HTR-8/SVneo (cell line): ENCODE results near the gene ABCC6.
"Not testable (repeated sequence)": the region's sequence is repeated elsewhere in the genome, so short reads cannot be mapped to it uniquely, and the experiment has no call there.

Source experiments
- DNase-seq: peaks from one replicate; pipeline ENCODE4 v3.0.0; 2011; ENCODE audit warnings: low spot score, mixed read lengths; ENCODE audit not compliant: insufficient read length
- FAIRE-seq: peaks from 2 replicates; lab custom pipeline; 2011; peaks lifted over from hg19 to GRCh38; lab: Jason Lieb, UNC

Gene ABCC6

DNA sequence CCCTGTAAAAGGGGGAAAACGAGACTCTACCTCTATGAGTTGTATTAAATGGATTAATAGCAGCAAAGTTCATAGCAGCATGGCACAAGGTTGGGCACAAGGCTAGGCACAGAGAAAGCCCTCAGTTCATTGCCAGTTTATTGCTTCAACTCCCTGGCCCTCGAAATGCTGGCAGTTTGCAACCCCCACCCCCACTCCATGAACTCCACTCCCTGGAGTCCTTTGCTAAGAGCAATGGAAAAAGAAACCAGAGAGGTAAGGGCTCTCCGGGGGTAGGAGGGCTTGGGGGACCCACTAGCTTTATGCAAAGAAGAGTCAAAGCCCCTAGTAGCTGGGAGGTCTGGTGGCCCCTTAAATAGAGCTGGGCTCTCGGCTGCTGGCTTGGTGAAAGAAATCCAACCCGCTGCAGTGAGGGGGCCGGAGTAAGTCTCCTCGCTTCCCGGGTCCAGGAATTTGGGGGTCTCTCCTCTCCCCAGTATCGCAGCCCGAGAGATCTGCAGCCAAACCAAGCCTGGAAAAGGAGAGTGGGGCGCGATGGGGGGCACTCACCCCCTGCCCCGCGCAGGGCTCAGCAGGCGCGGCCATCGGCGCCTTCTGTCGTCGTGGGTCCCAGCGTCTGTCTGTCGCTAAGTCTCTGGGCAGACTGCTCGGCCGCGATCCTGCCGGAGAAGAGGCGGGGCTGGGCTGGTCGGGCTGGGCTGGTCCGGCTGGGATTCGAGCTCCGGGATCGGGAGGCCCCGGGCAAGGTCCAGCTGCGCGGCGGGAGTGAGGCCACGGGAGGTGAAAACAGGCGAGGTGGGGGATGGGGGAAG lies at the start of gene ABCC6:
Gene ABCC6, minus strand, starts transcription at position 645 of the 812 bp plus-strand sequence. Its CDS starts 60 bp downstream, at position 585.
- FAIRE-seq, DNase-seq: not testable (repeated sequence)

DNA sequence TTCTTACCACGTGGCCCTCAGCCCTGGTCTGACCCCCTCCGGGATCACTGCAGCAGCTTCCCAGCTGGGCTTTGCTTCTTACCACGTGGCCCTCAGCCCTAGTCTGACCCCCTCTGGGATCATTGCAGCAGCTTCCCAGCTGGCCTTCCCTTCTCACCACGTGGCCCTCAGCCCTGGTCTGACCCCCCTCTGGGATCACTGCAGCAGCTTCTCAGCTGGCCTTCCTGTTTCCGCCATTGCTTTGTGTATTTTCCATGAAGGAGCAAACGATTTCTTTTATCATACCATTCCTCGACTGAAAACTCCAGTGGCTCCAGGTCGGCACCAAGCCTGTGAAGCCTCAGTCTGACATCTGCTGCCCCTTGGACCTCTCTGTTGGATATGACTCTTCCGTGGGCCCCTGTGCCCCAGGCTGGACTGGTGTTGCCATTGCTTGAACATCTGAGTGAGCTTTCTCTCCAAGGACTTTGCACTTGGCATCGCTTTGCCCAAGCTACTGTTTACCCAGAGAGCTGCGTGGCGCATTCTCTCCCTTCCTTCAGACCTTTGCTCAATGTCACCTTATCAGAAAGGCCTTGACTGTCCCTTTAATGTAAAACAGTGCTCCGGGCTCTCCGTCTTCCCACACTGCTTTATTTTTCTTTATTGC lies 49.4 kb upstream of the ABCC6 start:
- not testable (repeated sequence) for DNase-seq, FAIRE-seq

DNA sequence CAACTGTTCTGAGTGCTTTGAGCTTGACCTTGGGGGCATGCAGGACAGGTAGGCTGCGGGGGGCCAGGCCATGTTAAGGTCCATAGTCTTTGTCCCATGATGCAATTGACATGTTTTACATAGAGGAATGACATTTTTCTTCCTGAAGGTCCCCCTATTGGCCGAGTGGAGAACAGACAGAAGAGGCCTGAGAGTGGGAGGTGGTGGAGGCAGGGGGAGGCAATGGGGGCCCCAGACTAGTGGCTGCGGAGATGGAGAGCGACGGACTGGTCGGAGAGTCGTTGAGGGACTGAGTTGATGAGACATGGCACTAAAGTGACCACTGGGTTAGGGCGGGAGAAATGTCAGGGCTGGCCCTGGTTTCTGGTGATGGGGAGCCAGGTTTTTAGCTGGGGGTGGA lies 48.4 kb upstream of the ABCC6 start:
- not testable (repeated sequence) for DNase-seq, FAIRE-seq

DNA sequence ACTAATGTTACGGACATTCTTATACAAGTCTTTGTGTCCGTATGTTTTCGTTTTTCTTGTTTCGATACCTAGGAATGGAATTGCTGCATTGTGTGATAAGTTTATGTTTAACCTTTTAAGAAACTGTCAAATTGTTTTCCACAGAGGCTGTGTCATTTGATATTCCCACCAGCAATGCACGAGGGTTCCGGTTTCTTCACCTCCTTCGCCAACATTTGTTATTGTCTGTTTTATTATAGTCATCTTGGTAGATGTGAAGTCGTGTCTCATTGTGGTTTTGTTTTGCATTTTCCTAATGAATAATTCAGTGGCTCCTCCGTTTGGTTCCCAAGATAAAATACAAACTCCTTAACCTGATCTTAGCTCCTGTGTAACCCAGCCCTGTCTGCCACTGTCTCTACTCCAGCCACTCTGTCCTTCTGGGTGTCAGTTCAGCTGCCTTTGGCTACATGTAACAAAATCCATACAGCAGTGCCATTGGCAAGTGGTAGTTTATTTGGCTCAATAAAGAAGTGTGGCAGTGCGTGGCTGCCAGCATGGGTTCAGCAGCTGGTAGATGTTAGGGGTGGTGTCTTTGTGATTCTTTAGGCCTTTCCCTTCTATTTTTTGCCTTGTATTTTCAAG lies 45.0 kb upstream of the ABCC6 start:
- FAIRE-seq, DNase-seq: not testable (repeated sequence)

DNA sequence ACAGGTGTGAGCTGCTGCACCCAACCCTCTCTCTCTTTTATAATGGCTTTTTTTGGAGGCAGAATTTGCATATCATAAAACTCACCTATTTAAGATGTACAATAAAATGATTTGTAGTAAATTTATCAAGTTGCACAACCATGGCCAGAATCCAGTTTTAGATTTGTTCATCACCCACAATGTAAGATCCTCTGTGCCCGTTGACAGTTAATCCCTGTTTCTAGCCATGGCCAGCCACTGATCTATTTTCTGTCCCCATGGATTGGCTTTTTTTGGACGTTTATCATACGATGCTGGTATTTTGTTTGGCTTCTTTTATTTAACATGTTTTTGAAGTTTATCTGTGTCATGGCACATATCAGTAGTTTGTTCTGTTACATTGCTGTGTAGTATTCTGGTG lies 44.4 kb upstream of the ABCC6 start:
- DNase-seq, FAIRE-seq: not testable (repeated sequence)

DNA sequence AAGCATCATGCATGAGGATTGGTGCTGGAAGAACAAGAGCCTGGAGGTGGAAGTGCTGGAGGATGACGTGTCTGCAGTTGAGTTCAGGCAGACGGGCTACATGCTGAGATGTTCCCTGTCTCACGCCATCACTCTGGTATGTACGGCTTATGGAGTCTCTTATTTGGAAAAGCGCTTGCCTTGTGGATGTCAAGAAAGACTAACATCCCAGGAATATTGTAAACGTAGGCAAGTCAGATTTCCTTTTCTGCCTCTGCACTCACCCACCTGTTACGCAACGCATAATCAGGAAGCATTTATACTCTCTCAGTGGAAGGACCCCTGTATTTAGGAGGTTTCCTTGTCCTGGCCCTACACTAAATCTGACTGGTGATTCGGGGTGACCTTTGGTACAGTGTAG lies 41.8 kb upstream of the ABCC6 start:
- not testable (repeated sequence) for FAIRE-seq, DNase-seq

DNA sequence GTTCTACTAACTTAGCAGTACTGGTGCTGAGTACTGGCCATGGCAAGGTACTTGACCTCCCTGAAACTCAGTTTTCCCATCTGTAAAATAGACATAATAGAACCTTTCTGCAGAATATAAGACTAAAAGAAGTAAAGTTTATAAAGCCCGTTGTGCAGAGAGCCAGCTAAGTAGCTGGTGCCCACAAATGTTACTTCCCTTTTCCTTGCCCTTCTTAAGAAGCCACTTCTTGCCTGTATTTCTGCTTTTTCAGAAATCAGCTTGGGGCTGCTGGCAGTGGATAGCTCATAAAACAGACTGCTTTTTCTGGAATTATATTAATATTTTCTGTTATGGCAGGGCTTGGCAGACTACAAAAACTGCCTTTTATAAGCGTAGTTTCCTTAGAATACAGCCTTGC lies 40.7 kb upstream of the ABCC6 start:
- not testable (repeated sequence) for FAIRE-seq, DNase-seq

DNA sequence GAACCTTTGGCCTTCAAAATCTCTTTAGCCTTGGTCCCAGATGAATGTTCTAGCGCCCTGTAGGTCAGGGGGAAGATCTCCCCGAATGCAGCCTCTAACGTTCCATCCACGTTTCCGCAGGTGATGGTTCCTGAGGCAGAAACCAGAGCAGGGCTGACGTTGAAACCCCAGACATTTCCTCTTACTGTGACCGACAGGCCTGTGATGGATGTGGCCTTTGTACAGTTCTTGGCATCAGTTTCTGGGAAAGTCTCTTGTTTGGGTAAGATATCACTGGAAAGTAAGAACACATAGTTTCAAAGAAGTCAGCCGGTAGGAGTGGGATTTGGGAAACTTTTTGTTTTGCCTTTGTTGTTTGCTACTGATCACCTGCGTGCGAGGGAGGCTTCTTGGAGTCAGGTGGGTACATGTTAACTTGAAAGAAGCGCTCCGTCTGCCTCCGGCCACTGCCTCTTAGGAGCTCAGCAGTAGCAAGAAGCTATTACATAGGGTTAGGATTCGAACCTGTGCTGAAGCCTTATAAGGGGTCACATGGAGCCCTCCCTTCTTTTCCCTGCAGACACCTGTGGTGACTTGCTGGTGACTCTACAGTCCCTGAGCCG lies 39.8 kb upstream of the ABCC6 start:
- FAIRE-seq, DNase-seq: not testable (repeated sequence)

DNA sequence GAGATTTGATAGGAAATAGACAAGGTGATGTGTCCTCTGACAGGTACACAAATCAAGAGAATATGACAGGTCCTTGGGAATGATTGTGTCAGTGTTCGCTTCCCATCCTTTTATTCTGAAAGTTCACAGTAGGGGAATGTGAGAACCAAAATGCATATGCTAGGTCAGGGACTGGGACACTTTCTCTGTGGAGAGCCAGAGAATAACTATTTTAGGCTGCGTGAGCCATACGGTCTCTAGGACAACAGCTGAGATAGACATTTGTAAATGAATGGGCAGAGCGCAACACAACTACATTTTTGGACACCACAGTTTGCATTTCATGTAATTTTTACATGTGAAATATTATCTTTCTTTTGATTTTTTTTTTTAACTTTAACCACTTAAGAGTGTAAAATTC lies 36.7 kb upstream of the ABCC6 start:
- not testable (repeated sequence) for FAIRE-seq, DNase-seq

DNA sequence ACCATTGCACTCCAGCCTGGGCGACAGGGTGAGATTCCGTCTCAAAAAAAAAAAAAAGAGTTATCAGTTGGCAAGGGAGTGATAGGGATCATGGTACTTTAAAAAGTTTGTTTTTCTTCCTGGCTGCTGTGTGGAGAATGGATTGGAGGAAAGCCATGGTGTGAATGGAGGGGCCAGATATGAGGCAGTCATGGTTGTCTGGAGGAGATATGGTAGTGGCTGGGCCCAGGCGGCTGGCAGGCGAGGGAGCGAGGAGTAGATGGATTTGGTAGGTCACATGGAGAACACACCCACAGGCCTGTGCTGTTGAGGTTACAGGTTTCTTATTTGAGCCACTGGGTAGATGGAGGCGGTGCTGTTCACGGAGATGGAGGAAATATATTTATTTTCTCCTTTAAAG lies 35.5 kb upstream of the ABCC6 start:
- not testable (repeated sequence) for FAIRE-seq, DNase-seq

DNA sequence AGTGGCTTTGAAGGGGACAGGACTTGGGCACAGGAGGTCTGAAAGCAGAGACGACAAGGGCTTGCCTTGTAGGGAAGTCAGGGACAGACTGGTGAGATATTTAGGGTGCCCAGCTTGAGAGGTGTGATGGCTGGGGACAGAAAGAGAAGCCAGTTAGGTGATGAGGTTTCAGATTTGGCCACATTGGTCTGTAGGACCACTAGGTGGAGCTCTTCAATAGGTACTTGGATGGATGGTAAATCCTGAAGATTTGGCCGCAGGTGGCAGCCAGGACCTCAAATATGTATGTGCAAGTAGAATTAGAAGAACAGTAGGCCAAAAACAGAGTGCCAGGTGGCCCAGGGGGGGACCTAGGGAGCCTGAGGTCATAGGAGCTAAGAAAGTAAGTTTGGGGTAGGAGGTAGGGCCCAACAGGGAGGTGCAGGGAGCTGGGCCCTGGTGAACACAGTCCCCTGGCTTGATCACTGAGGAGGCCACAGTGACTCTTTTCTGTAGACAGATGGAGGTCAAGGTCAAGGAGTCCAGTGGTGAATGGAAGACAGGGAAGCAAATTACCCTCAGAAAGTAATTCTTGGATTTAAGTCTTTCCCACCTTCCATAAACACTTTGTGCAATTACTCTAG lies 34.1 kb upstream of the ABCC6 start:
- DNase-seq, FAIRE-seq: not testable (repeated sequence)

DNA sequence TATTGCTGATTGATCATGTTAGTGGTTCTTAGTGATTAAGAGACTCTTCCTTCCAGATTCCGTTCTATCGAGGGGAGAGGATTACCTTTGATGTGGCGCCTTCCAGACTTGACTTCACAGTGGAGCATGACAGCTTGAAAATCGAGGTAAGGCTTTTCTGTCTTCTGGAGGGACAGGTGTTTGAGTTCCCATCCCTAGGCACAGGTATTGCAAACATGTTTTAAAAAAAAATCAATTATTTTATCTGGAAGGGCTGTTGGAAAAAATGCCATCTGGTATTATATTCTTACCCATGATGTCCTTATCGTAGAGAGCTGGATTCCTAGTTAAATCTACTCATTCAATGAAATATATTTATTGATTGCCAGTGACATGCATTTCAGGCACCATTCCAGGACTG lies 29.1 kb upstream of the ABCC6 start:
- not testable (repeated sequence) for FAIRE-seq, DNase-seq

DNA sequence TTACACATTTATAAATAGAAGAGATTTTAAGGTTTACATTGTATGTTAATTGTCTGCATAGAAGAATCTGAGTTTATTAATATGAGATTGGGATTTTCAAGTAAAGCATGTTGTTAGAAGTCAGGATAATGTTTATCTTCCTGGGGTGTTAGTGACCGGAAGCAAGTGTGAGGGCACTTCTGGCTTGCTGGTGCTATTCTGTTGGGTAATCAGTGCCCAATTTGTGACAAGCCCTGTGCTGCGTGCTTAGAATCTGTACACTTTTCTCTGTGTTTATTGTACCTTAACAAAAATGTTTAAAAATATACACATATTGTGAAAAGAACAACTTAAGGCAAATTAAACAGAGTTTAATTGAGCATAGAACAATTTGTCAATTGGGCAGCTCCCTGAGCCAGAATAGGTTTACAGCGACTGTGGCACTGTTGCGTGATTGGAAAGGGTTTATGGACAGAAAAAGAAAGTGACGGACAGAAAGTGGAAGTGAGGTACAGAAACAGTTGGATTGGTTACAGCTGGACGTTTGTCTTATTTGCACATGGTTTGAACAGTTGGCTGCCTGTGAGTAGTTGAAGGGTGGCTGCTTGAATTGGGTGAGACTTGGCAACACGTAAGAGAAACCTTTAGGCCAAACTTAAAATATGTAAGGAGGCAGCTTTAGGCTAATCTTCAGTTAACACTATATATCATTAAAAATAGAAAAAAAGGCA lies 26.5 kb upstream of the ABCC6 start:
- FAIRE-seq, DNase-seq: not testable (repeated sequence)

DNA sequence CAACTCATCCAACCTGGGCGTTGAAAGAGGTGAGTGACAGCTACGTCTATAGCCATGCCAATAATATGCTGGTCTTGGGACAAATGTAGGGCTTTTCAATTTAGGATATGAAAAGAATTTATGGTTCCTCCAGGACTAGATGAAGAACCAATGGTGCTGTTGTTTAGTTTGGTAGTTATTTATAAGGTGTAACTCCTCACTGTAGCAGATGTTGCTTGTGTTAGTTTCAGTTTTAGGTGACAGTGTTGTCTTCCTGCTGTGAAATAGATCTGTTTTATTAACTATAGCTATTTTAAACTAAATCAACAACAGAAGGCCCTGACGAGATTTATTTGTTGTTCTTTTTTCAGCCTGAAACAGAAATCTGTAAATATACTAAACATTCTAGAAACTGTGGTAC lies 24.1 kb upstream of the ABCC6 start:
- not testable (repeated sequence) for FAIRE-seq, DNase-seq

DNA sequence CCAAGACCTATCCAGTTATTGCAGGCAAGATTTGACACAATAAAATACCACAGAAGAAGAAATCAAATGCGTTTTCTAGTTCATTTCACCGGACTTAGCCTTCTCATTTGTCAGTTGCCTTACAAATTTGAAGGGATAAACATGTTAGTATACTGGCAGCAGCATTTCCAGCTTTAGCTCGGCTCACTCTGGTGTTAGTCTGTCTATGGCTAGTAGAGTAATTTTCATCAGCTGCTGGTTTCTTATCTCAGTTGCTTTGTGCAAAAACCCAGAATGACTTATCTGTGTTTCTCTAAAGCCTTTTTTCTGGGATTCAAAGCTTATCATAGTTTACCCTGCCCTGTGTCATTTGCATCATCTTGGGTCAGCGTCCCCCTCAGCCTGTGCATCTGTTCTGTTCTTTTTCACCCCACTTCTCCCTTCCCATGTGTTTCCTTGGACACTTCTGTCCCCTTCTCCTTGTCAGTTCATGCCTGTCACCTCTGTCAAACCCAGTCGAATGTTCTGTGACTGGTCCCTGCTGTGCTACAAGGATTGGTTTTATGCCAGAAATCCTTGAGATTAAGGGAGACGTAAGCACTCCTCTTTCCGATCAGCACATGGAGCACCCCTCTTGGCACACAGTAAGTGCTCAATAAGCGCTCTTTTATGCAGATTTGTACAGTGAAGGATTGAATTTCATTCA lies 23.4 kb upstream of the ABCC6 start:
- not testable (repeated sequence) for FAIRE-seq, DNase-seq

DNA sequence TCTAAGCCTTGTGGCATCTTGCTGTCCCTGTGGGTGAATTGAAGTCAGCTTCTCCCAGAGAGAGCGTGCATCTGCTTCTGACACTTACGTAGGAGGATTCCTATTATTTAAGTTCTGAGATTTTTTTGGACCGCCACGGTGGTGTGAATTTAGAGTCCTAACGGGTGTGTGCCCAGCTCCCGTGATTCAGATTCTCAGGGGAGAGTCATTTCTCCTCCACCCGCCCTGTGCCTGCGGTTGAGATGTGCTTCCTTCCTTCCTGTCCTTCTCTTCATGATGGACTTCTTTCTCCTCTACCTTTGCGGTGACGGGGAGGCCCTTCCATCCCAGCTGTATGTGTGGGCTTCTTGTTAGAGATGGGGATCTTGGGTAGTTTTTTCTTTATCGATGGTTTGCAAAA lies 20.6 kb upstream of the ABCC6 start:
- not testable (repeated sequence) for FAIRE-seq, DNase-seq

DNA sequence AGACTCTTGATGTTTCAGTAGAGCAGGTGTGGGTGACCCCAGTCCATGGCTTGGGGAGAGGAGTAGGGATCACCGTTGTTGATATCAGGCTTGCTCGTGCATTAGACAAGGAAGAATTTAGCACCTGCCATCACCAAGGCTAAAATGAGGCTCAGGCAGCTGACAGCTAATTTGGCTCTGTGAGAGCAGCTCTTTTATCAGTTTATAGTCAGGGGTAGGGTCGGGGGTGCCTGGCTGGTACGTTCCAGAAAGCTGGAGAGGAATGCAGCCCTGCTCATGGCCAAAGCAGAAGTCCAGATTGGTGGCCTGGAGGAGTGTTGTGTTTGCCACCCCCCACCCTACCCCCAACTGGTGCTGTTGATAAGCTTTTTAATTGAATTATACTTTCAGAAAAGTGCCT lies 17.4 kb upstream of the ABCC6 start:
- DNase-seq, FAIRE-seq: not testable (repeated sequence)

DNA sequence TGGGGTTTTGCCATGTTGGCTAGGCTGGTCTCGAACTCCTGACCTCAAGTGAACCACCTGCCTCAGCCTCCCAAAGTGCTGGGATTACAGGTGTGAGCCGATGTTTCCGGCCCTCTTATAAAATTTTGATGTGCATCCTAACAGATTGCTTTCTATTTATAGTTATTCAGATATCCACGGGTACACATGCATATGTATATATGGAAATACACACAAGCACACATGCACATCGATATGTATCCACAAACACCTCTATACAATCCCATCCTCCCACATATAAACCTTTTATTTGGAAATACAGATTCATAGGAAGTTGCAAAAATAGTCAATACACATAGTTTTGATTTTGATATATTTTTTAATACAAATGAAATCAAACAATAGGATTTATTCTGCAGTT lies 14.4 kb upstream of the ABCC6 start:
- FAIRE-seq, DNase-seq: not testable (repeated sequence)

DNA sequence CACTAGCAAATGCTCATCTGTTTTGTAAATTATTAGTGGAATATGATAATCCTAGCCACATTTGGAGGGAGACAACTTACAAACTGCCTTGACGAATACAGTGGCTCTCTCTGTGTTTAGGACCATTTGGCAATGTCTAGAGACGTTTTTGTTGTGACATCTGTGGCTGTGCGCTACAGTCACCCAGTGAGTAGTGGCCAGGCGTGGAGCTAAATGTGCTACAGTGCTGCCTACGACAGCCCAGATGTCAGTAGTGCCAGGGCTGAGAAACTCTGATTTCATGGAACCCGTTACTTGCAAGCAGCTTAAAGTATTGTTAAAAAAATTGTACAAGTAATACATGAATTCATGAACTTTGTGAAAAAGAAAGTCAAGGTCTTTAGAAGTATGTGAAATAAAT lies 13.8 kb upstream of the ABCC6 start:
- not testable (repeated sequence) for DNase-seq, FAIRE-seq
